NCI-H446 (cell line): ENCODE measurements around the gene HNRNPA1.
"Not testable (repeated sequence)": the region's sequence is repeated elsewhere in the genome, so short reads cannot be mapped to it uniquely, and the experiment has no call there.

Source experiments
- DNase-seq, 2 experiments: peaks; one replicate each; lab custom pipeline; 2025; lab: John Stamatoyannopoulos, UW

HNRNPA1 gene

DNA sequence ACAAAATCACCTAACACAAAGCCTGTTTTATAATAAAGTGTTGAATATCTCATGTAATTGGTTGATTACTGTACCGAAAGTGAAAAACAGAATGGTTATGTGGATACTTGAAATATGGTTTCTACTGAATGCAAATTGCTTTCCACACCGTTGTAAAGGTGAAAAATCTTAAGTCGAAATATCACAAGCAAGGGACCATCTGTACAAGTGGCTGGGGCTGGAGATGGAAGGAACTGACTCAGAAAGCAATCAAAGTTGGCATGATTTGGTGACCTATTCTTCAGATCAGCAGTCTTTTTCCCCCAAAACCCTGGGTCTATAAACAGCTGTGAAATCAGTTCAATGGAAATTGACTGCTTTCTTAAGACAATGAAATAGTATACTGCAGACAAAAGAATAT lies 4.2 kb upstream of the HNRNPA1 start:
- DNase-seq: no peak

DNA sequence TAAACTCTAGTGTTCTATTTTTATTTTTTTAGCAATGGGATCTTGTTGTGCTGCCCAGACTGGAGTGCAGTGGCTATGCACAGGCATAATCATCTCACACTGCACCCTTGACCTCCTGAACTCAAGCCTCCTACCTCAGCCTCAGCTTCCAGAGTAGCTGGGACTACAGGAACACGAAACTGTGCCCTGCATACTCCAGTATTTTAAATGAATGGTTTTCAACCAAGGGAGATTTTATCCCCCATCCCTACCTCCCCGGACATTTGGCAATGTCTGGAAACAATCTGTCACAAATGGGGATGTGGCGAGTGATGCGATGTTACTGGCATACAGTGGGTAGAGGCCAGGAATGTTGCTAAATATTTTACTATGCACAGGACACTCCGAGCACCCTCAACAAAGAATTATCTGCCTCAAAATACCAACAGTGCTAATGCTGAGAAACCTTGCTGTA lies 2.7 kb upstream of the HNRNPA1 start:
- peak in 1 of 2 experiments; percentile 26 for DNase-seq

- DNase-seq: no peak
Measured at GRCh38 chr12:54279227-54279631, 1.3 kb upstream of the HNRNPA1 start.

GRCh38 chr12:54279632-54280467 lies 676 bp upstream of the HNRNPA1 start, which contains the start of gene CBX5:
TSS of gene CBX5 (minus strand) at chr12:54280122. CDS start at chr12:54257650, 22,472 bp downstream.
- peak; percentile 99 for DNase-seq

- DNase-seq: not testable (repeated sequence)
Measured at GRCh38 chr12:54281261-54281638, 724 bp downstream of the HNRNPA1 start.

GRCh38 chr12:54281694-54282093 lies 1.2 kb downstream of the HNRNPA1 start:
- DNase-seq: not testable (repeated sequence)

DNA sequence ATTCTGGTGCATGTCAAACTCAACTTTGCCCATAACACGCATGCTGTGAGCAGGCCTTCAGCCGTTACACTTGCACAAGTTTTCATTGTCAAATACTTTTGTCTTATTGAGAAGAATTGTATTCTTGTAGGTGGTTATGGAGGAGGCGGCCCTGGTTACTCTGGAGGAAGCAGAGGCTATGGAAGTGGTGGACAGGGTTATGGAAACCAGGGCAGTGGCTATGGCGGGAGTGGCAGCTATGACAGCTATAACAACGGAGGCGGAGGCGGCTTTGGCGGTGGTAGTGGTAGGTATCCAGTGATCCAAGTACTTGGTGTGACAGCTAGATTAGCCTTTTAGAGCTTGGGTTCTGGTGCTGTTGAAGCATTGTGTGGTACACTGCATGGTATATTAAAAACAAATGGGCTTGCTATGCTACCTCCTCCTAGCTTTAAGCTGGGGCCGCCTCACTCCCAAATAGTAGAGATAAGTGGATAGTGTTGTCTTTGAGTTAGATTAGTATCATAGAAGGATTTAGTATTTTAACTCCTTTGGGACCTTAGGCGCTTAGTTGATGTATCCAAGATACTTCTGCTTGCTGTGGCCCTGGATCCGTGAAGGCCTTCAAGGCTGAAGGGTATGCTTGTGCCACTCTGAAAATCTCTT lies 2.5 kb downstream of the HNRNPA1 start:
- DNase-seq: no peak

DNA sequence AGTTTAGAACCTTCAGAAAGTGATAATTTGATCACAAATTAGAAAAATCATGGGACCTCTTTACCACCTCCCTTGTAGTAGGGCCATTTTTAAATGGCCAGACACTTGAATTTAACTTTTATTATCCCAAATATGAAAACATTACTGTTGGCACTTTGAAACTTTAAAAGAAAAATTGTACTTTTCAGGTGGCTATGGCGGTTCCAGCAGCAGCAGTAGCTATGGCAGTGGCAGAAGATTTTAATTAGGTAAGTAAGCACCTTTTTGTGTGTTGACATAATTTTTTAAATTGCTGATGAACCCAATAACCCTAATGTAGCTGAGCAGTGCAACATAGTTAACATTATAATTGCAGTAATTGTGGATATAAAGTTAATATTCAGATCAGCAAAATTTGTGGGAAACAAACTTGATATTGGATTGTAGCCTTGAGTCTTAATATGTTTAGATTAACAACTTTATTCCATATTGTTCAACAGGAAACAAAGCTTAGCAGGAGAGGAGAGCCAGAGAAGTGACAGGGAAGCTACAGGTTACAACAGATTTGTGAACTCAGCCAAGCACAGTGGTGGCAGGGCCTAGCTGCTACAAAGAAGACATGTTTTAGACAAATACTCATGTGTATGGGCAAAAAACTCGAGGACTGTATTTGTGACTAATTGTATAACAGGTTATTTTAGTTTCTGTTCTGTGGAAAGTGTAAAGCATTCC lies 3.7 kb downstream of the HNRNPA1 start:
- not testable (repeated sequence) for DNase-seq

DNA sequence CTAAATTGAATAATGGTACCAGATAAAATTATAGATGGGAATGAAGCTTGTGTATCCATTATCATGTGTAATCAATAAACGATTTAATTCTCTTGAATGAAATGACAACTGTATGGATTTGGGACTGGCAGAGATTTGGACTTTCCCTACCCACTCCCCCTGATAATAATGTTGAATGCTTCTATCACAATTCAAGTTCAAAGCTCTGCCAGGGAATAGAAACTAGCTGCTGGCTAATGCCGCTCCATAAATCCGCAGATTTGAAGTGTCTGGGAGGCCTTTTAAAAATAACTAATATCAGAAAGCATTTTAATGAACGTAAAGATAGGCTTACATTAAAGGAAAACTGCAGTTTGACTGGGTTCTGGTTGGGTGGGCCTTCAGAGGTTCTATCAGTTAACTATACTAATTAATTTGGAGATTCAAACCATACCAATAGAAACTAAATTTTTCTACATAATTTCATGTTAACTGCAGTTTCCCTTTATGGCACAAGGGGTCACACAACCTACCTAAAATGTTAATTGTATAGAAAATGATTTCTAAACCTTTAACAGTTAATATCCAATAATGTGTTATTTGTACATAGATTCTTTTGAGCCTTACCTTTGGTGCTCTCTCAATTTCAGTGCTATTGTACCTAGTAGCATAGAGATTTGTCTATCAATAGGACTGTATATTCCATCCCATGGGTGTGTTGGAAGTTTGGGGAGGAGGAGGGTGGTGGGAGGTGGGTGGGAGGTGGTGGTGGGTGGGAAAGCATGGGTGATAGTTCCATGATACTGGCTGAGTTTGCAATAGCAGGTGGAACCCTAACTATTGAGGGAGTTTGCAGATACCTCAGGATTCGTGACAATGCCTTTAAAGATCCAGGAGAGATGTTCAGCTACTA lies 4.9 kb downstream of the HNRNPA1 start:
- DNase-seq: no peak

DNA sequence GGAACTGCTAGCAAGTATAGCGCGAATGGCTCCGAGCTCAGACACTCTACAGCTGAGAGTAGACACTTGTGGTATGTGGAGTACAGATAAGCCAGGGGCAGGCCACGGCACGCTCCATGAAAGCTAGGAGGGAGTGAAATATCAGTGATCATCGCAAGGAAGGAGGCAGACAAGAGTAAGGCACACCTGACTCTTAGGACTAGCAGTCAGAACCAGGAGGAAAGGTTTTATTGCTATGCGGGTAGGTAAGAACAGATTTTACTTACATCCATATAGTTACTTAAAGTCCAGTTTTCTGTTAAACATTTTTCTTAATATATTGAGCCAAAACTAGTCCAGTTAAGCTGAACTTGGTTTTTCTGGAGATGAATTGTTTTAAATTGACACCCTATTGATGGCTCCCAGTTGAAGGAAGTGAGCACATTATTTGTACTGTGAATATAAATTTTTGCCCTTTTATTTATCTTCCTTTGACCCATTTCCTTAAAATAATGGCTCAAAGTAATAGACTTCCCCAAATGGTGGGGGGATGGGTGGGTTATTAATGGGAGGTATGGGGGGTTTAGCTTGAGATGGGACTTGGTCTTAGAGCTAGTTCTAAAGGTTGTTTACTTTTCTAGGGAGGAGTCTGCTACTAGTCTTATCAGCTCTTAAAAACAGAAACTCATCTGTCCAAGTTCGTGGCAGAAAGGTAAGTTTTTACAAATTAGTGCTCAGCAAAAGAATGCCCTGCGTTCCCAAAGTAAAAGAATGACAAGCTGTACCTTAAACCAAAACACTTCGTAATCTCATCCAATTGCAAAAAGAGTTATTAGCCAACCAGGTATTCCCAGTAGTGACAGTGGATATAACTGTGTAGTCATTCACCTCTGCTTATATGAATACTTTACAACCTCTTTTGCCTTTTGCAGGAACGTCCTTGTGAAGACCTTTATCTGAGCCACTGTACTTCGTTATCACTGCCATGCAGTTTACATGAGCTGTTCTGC lies 5.8 kb downstream of the HNRNPA1 start:
- no peak for DNase-seq

DNA sequence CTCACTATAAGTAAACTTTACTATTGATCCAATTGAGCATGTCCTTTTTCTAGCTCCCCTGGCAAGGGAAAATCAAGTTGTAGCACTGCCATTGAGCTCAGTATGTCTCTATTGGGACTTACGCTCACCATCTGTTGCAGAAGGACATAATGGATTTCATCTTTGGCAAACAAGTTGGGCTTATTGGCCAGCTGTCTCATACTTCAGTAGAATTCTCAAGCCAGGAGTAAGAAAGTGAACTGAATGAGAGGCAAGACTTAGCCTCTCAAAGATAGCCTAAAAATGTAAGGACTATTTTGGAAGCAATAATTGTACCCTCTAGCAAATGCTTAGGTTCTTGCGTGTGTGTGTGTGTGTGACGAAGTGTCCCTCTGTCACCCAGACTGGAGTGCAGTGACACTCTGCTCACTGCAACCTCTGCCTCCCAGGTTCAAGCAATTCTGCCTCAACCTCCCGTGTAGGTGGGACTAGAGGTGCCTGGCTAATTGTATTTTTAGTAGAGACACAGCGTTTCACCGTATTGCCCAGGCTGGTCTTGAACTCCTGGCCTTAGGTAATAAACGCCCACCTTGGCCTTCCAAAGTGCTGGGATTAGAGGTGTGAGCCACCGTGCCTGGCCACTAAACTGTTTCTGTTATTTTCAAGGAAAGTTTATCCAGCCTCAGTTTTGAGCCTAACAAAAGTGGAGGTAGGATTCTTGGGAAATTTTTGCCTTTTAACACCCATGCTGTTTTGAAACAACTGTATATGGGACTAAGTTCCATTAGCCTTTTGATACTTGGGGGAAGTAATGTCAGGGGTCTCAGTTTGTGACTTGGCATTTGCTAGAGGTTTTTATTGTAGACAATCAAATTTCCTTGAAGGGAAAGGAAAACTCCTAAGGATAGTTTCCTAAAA lies 7.0 kb downstream of the HNRNPA1 start:
- DNase-seq: peak; percentile 39 to 87

DNA sequence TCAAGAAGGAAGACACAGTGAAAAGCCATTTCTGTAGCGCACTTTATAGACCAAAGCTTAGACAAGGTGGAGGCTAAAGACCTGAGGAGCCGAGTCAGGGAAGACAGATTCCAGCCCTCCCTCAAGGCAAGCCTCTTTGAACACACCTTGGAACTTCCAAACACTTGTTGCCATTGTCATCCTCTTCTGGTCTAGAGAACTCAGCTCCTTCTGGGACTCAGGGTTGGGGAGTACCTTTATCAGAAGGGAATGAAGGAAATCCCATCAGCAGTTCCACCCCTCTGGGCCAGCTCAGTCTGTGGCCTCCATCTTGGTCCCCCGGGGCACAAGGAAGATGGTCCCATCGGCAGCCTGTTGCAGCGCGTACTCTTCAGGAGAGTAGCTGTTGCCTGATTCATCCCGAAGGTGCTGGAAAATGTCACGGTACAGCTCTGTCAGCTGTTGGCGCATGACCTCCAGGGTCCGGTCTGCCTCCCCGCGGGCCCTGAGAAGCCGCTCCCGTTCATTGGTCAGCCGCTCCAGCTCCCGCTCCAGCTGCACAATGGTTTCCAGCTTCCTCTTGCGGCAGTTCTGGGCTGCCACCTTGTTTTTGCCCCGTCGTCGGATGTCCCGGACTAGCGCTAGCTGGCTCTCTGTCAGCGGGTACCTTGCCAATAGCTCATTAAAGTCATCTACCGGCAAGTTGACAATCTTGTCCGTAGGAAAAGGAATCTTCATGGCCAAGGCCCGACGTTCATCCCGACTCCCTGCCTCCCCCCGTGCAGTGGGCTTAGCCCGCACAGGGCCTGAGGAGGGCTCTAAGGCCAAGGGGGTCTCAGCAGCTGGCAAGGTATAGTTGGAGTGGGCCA lies 11.8 kb downstream of the HNRNPA1 start:
- no peak for DNase-seq

- DNase-seq: no peak
Measured at GRCh38 chr12:54292931-54293241, 12.4 kb downstream of the HNRNPA1 start.

GRCh38 chr12:54294152-54294952 lies 13.8 kb downstream of the HNRNPA1 start:
- DNase-seq: no peak

GRCh38 chr12:54294953-54295566 lies 14.5 kb downstream of the HNRNPA1 start:
- no peak for DNase-seq

GRCh38 chr12:54296393-54297099 lies 16.0 kb downstream of the HNRNPA1 start:
- no peak for DNase-seq

DNA sequence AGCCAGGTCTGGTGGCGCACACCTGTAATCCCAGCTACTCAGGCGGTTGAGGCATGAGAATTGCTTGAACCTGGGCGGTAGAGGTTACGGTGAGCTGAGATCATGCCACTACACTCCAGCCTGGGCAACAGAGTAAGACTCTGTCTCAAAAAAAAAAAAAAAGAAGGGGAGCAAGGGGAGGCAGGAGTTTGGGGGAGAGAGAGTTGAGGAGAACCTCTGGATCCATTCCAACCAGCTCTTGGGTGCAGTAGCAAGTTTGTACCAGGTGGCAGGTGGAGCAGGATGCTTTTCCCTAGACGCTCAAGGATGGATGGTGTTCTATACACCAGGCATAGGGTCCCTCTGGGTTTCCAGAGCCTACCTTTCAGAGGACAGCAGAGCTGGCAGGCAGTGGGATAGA lies 18.4 kb downstream of the HNRNPA1 start:
- DNase-seq: no peak
